Measurements from ENCODE around the gene NUP98. TPM values are rescaled to one million over a fixed set of nuclear protein-coding genes. Genes with fewer than 3 reads are reported as not detected.

NUP98 gene
- total and polyA plus RNA-seq, 2 of the 13 experiments (the other 11 are each of a cell fraction or from before 2014, with no cell fraction given): 76.6 to 85.3 TPM

DNA sequence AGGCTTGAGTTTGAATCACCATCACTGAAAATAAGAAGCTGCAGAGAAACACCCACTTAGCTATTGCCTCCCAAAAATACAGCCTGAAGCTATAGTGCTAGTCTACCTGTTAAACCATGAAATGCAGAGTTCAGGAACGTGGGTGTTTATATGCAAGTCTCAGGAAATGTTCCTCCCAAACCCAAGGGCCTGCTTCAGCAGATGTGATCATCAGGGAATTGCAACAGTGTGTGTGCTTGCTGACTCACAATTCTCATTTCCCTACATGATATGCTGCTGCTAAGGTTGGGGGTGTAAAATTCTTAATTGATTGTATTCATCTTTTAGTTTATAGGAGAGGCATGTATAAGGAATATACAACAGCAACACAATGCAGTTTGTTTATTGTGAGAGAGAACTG, 49.6 kb downstream of the NUP98 start:
- no peak for FAIRE-seq
- Histone ChIP-seq H3K27me3 (ENCODE audit: control insufficient read depth in 1 of 2, insufficient read depth in 2 of 2, low read length in 2 of 2) (no peaks in the 10 kb centered on the region), H3K27ac (ENCODE audit: extremely low read length, insufficient read depth, low read length) (no peak overlapping the region), H3K4me3 (replicated peaks in 1 of 3; ENCODE audit: insufficient read depth in 1 of 3, low read depth in 2 of 3, low read length in 3 of 3) (no peak overlapping the region), H3K36me3 (replicated peaks in 1 of 2; ENCODE audit: control insufficient read depth in 1 of 2, insufficient read depth in 2 of 2, low read length in 2 of 2) (peaks cover 19 to 69% of the 10 kb centered on the region in 2 experiments), H3K4me1 (ENCODE audit: insufficient read depth, low read length) (no peaks in the 10 kb centered on the region), H3K4me2 (ENCODE audit: low read depth, low read length) (no peak overlapping the region), H3K79me2 (ENCODE audit: insufficient read depth, low read length) (no peaks in the 10 kb centered on the region), H2AFZ (ENCODE audit: low read length) (no peak overlapping the region), H3K9ac (ENCODE audit: insufficient read depth, low read depth, low read length) (no peak overlapping the region), H3K9me3 (ENCODE audit: low read length) (no peaks in the 10 kb centered on the region), H4K20me1 (ENCODE audit: insufficient read depth, low read length) (no peaks in the 10 kb centered on the region)
- intact Hi-C loops (cut with micrococcal nuclease; ENCODE audit: unreplicated experiment): no loop called here
- WGBS (ENCODE audit: low lambda C conversion rate): 93% methylated on average over 1 of the region's 1 CpG
- in situ Hi-C loops (cut with HindIII; ENCODE audit: extremely low pct_ligation_motif_present, low pct_unique_long_range_greater_than_20kb): no loop called here
- no peak for DNase-seq (ENCODE audit: low spot score)
- POLR2A ChIA-PET: no interaction called here
- ATAC-seq: no peak
- TSS peak; percentile 7 for BruUV-seq (replicated peaks)
- CTCF ChIA-PET (ENCODE audit: low intra/inter-chr PET ratio, low total read pairs): no interaction called here
- TF ChIP-seq, protein P1, sequence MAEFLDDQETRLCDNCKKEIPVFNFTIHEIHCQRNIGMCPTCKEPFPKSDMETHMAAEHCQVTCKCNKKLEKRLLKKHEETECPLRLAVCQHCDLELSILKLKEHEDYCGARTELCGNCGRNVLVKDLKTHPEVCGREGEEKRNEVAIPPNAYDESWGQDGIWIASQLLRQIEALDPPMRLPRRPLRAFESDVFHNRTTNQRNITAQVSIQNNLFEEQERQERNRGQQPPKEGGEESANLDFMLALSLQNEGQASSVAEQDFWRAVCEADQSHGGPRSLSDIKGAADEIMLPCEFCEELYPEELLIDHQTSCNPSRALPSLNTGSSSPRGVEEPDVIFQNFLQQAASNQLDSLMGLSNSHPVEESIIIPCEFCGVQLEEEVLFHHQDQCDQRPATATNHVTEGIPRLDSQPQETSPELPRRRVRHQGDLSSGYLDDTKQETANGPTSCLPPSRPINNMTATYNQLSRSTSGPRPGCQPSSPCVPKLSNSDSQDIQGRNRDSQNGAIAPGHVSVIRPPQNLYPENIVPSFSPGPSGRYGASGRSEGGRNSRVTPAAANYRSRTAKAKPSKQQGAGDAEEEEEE (CRISPR knock-in tag; IDR thresholded peaks at IDR 0.05; ENCODE audit: borderline replicate concordance): no peak
- TF ChIP-seq YEATS2 (CRISPR knock-in tag; IDR thresholded peaks at IDR 0.05; ENCODE audit: borderline replicate concordance): no peak

- H3K27ac ChIP-seq (ENCODE audit: extremely low read length, insufficient read depth, low read length): no peak overlapping the region
- no peaks in the 10 kb centered on the region for H4K20me1 ChIP-seq (ENCODE audit: insufficient read depth, low read length)
- intact Hi-C loops (cut with micrococcal nuclease; ENCODE audit: unreplicated experiment): no loop called here
- in situ Hi-C loops (cut with HindIII; ENCODE audit: extremely low pct_ligation_motif_present, low pct_unique_long_range_greater_than_20kb): no loop called here
- no peaks in the 10 kb centered on the region for H3K9me3 ChIP-seq (ENCODE audit: low read length)
- POLR2A ChIA-PET: no interaction called here
- H3K79me2 ChIP-seq (ENCODE audit: insufficient read depth, low read length): no peaks in the 10 kb centered on the region
- H3K4me3 ChIP-seq (replicated peaks in 1 of 3; ENCODE audit: insufficient read depth in 1 of 3, low read depth in 2 of 3, low read length in 3 of 3): no peak overlapping the region
- CTCF ChIA-PET (ENCODE audit: low intra/inter-chr PET ratio, low total read pairs): no interaction called here
- DNase-seq (ENCODE audit: low spot score): no peak
- no peak for FAIRE-seq
- peaks cover 14 to 67% of the 10 kb centered on the region in 2 experiments for H3K36me3 ChIP-seq (replicated peaks in 1 of 2; ENCODE audit: control insufficient read depth in 1 of 2, insufficient read depth in 2 of 2, low read length in 2 of 2)
- H3K9ac ChIP-seq (ENCODE audit: insufficient read depth, low read depth, low read length): no peak overlapping the region
- BruUV-seq (replicated peaks): no TSS peak
- H2AFZ ChIP-seq (ENCODE audit: low read length): no peak overlapping the region
- WGBS (ENCODE audit: low lambda C conversion rate): 96% methylated on average over 5 of the region's 5 CpGs
- no peaks in the 10 kb centered on the region; the same call in 1 of the 2 replicates for H3K4me1 ChIP-seq (ENCODE audit: insufficient read depth, low read length)
- no peak overlapping the region for H3K4me2 ChIP-seq (ENCODE audit: low read depth, low read length)
- no peak for ATAC-seq
- H3K27me3 ChIP-seq (ENCODE audit: control insufficient read depth in 1 of 2, insufficient read depth in 2 of 2, low read length in 2 of 2): no peaks in the 10 kb centered on the region
- TF ChIP-seq AKNA (CRISPR knock-in tag; IDR thresholded peaks at IDR 0.05; ENCODE audit: borderline replicate concordance) (no peak), ZNF597 (CRISPR knock-in tag; IDR thresholded peaks at IDR 0.05) (no peak), ZNF660 (CRISPR knock-in tag; IDR thresholded peaks at IDR 0.05; ENCODE audit: borderline replicate concordance, low read depth) (no peak), TFDP1 (CRISPR knock-in tag; IDR thresholded peaks at IDR 0.05; ENCODE audit: borderline replicate concordance) (no peak), ZNF430 (CRISPR knock-in tag; IDR thresholded peaks at IDR 0.05) (no peak)
These were observed 52.2 kb downstream of the NUP98 start for GRCh38 chr11:3745161-3745560.
